ENCODE results near the gene ZFPL1.

- TF ChIP-seq CTCF (IDR thresholded peaks at IDR 0.05 in 4 of 5, conservative IDR thresholded peaks at IDR 0.05 in 1 of 5) (no peak), POLR2A (IDR thresholded peaks at IDR 0.05) (no peak)
Observed at GRCh38 chr11:65059959-65060824, 23.8 kb upstream of the ZFPL1 start.
